Lower lobe of right lung (tissue), 2 donors: ENCODE data around the gene HID1. TPM values are rescaled to one million over a fixed set of nuclear protein-coding genes. Genes with fewer than 3 reads are reported as not detected.
A peak's percentile ranks its signal among the peaks of the same experiment; 100 is the strongest.
"Not testable (repeated sequence)": the region's sequence is repeated elsewhere in the genome, so short reads cannot be mapped to it uniquely, and the experiment has no call there.

Experiments
- ATAC-seq, 2 donors: fragments of 200-7000 bp; cut with Tn5 transposase; one replicate each; pipeline ENCODE4 v1.9.1; 2020 to 2022; ENCODE audit warnings: mild to moderate bottlenecking in 2 of 2, moderate library complexity in 2 of 2
- DNase-seq: peaks from one replicate; pipeline ENCODE4 v3.0.0-alpha.2; 2020
- H3K27ac ChIP-seq: fragments of 200-600 bp; one replicate; pipeline ENCODE4 v1.8.0; 2022
- H3K27me3 ChIP-seq: fragments of 200-600 bp; one replicate; pipeline ENCODE4 v1.8.0; 2022; ENCODE audit warnings: low read depth
- H3K36me3 ChIP-seq: fragments of 200-600 bp; one replicate; pipeline ENCODE4 v1.8.0; 2022; ENCODE audit warnings: mild to moderate bottlenecking
- H3K4me1 ChIP-seq: fragments of 200-600 bp; one replicate; pipeline ENCODE4 v1.8.0; 2022
- H3K4me3 ChIP-seq: fragments of 200-600 bp; one replicate; pipeline ENCODE4 v1.8.0; 2022; ENCODE audit warnings: mild to moderate bottlenecking
- H3K9me3 ChIP-seq: fragments of 200-600 bp; one replicate; pipeline ENCODE4 v1.8.0; 2022
- intact Hi-C: fragments of 100-400 bp; cut with DNase I; formaldehyde crosslinking; loops from one replicate; pipeline ENCODE4 v1.11.0; 2022
- total RNA-seq: library from RNA; stranded (reverse); fragmentation: NEBNext Ultra II Directional; extraction: Animal tissue kit (Norgen Biotek cat#: 25700); gene quantifications from one replicate; pipeline ENCODE4 v1.2.1, GENCODE V29; 2021
- TF ChIP-seq, protein P1 (sequence below): fragments of 200-600 bp; IDR thresholded peaks from one replicate; pipeline ENCODE4 v1.8.0; 2022; ENCODE audit warnings: antibody characterized with exemption, mild to moderate bottlenecking
- donor health status: DM: no; HTN: yes; CAD: no; lungs with severe emphysema.

Gene HID1
- total RNA-seq, 1 donor from 2014 or later = 28.6 TPM

DNA sequence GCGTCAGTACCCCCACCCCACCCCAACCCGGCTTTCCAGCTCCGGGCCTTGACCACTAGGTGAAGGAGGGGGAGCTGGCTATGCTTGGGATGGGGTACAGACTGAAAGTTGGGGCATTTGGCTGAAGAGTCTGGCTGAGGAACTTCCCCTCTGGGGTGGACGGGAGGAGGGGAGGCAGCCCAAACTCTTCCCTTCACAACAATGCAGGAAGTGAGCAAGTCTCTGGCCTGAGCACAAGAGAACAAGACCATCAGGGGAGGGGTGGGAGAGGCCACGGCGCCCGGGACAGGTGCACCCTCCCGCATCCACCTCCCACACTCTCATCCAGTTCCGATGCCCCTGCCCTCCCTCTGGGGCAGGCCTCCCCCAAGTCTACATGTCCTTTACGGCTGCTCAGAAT, 55.1 kb downstream of the HID1 start:
- Histone ChIP-seq H3K9me3 (no peaks in the 10 kb centered on the region), H3K4me1 (no peaks in the 10 kb centered on the region), H3K36me3 (no peaks in the 10 kb centered on the region), H3K27me3 (peaks cover 44% of the 10 kb centered on the region), H3K4me3 (no peak overlapping the region), H3K27ac (no peak overlapping the region)
- TF ChIP-seq, protein P1, sequence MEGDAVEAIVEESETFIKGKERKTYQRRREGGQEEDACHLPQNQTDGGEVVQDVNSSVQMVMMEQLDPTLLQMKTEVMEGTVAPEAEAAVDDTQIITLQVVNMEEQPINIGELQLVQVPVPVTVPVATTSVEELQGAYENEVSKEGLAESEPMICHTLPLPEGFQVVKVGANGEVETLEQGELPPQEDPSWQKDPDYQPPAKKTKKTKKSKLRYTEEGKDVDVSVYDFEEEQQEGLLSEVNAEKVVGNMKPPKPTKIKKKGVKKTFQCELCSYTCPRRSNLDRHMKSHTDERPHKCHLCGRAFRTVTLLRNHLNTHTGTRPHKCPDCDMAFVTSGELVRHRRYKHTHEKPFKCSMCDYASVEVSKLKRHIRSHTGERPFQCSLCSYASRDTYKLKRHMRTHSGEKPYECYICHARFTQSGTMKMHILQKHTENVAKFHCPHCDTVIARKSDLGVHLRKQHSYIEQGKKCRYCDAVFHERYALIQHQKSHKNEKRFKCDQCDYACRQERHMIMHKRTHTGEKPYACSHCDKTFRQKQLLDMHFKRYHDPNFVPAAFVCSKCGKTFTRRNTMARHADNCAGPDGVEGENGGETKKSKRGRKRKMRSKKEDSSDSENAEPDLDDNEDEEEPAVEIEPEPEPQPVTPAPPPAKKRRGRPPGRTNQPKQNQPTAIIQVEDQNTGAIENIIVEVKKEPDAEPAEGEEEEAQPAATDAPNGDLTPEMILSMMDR = no peak
- DNase-seq = no peak
- intact Hi-C loops = no loop called here
- peak in 1 of 2 donors; percentile 47 for ATAC-seq

DNA sequence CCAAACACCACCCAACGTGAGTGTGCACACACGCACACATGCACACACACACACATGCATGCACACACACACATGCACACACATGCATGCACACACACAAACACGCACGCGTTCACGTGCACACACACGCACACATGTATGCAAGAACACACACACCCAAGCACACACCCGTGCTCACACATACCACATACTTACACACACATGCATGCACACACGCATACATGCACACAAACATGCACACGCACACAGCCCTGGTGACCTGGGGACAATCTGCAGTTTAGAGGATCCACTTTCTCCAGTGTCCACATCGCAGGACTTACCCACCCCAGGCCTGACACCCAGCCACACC, 55.7 kb downstream of the HID1 start:
- H3K9me3 ChIP-seq = no peaks in the 10 kb centered on the region
- ATAC-seq (no peak), DNase-seq (no peak)
- H3K27ac ChIP-seq = no peak overlapping the region
- H3K4me3 ChIP-seq = no peak overlapping the region
- TF ChIP-seq, protein P1 = no peak
- H3K36me3 ChIP-seq = no peaks in the 10 kb centered on the region
- H3K4me1 ChIP-seq = no peaks in the 10 kb centered on the region
- H3K27me3 ChIP-seq = peaks cover 38% of the 10 kb centered on the region
- intact Hi-C loops = no loop called here

DNA sequence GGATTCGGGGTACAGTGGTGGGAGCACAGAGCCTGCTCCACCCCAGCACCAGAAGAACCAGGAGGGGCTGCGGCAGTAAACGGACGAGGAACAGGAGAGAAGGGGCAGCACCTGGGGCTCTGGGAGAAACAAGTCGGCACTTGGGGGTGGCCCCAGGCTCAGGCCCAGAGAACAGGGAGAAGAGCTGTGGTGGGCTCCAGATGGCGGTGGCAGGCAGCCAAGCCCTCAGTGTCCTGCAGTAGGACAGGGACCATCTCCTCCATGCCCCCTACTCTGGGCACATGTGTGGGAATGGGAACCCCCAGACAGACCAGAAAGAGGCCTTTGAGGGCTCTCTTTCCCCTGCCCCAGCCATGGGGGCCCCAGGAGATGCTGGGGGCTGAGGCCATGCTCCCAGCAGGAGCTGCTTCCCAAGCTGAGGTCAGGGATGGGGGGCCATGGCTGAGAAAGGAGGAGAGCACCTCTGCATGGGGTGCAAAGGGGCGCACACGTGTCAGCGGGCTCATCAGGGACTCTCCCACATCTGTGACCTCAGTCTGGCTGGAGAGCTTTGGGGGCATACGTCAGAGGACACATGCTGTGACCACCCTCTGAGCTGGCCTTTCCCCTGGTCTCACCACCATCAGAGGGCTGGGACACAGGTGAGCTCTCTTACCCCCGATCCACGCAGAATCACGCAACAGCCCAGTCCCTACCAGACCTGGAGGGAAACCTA, 56.3 kb downstream of the HID1 start:
- TF ChIP-seq, protein P1 = no peak
- intact Hi-C loops = no loop called here
- Histone ChIP-seq H3K36me3 (no peaks in the 10 kb centered on the region), H3K27ac (no peak overlapping the region), H3K4me1 (no peaks in the 10 kb centered on the region), H3K9me3 (no peaks in the 10 kb centered on the region), H3K27me3 (peaks cover 33% of the 10 kb centered on the region), H3K4me3 (no peak overlapping the region)
- ATAC-seq = no peak
- no peak for DNase-seq

DNA sequence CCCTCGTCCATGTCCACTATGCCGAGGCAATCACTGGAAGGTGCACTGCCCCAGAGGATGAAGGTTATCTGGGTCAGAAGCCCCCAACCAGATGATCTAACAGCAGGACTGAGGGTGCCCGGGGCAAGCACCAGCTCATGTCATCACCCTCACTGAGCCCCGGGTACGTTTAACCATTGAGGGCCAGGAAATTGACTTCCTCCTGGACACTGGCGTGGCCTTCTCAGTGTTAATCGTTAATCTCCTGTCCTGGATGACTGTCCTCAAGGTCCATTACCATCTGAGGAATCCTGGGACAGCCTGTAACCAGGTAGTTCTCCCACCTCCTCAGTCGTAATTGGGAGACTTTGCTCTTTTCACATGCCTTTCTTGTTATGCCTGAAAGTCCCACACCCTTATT, 61.1 kb downstream of the HID1 start:
- intact Hi-C loops, H3K27ac ChIP-seq, ATAC-seq, H3K9me3 ChIP-seq, H3K4me1 ChIP-seq, H3K36me3 ChIP-seq, DNase-seq, H3K4me3 ChIP-seq: not testable (repeated sequence)
- H3K27me3 ChIP-seq = peaks cover 12% of the 10 kb centered on the region

DNA sequence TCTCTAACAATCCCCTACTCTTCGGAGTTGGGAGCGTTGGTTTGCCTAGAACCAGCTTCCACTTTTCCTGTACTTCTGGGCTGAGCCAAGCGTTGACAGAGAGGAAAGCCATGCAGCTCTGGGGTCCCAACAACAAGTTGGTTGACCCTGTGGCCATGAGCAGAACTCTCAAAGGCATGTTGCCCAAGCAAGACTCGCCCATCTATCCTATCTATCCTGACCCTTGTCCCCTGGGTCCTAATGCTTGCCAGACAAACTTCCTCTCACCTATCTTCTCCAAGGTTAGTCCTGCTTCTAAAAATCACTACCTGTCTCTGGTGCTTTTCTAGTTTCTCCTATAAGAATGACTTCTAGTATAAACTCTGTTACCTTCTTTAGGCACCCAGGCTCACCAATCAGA, 63.5 kb downstream of the HID1 start:
- ATAC-seq, H3K9me3 ChIP-seq, DNase-seq, H3K27ac ChIP-seq, intact Hi-C loops, H3K27me3 ChIP-seq, H3K36me3 ChIP-seq, H3K4me1 ChIP-seq, H3K4me3 ChIP-seq: not testable (repeated sequence)

DNA sequence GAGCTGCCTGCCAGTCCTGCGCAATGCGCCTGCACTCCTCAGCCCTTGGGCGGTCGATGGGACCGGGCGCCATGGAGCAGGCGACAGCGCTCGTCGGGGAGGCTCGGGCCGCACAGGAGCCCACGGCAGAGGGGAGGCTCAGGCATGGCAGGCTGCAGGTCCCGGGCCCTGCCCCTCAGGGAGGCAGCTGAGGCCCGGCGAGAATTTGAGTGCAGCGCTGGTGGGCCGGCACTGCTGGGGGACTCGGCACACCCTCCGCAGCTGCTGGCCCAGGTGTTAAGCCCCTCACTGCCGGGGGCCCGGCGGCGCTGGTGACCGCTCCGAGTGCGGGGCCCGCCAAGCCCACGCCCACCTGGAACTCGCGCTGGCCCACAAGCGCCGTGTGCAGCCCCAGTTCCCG, 65.5 kb downstream of the HID1 start:
- ATAC-seq (no peak), DNase-seq (no peak)
- H3K36me3 ChIP-seq = no peaks in the 10 kb centered on the region
- H3K27me3 ChIP-seq = peaks cover 3% of the 10 kb centered on the region
- TF ChIP-seq, protein P1 = no peak
- no peak overlapping the region for H3K4me3 ChIP-seq
- intact Hi-C loops = no loop called here
- no peaks in the 10 kb centered on the region for H3K4me1 ChIP-seq
- no peak overlapping the region for H3K27ac ChIP-seq
- H3K9me3 ChIP-seq = no peaks in the 10 kb centered on the region

DNA sequence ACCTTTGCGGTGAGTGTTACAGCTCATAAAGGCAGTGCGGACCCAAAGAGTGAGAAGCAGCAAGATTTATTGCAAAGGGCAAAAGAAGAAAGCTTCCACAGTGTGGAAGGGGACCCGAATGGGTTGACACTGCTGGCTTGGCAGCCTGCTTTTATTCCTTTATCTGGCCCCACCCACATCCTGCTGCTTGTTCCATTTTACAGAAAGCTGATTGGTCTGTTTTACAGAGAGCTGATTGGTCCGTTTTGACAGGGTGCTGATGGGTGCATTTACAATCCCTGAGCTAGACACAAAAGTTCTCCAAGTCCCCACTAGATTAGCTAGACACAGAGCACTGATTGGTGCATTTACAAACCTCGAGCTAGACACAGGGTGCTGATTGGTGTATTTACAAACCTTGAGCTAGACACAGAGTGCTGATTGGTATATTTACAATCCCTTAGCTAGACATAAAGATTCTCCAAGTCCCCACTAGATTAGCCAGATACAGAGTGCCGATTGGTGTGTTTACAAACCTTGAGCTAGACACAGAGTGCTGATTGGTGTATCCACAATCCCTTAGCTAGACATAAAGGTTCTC, 66.3 kb downstream of the HID1 start:
- H3K27me3 ChIP-seq, intact Hi-C loops, H3K4me1 ChIP-seq, DNase-seq, H3K9me3 ChIP-seq, H3K4me3 ChIP-seq, H3K36me3 ChIP-seq, H3K27ac ChIP-seq, ATAC-seq: not testable (repeated sequence)
